Measurements from ENCODE around the gene CTXN2.
A peak's percentile ranks its signal among the peaks of the same experiment; 100 is the strongest.

Gene CTXN2

DNA sequence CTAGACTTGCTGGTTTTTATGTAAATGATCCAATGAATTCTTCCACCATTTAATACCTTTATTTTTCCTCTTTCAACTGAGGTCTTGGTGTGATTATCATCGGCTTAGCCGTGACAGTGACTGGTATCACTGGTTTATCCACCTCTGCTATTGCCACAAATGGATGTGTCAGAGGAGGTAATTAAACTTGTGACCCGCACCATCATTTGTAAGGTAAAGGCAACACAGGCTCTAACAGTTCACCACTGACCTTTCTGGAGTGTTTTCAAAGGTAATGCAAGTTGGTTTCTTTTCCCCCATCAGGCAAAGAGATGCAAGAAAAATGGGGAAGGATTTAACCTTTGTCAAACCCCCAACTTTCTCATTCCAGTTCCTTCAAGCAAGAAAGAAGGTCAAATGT lies 34.3 kb downstream of the CTXN2 start:
- DNase-seq: no peak

DNA sequence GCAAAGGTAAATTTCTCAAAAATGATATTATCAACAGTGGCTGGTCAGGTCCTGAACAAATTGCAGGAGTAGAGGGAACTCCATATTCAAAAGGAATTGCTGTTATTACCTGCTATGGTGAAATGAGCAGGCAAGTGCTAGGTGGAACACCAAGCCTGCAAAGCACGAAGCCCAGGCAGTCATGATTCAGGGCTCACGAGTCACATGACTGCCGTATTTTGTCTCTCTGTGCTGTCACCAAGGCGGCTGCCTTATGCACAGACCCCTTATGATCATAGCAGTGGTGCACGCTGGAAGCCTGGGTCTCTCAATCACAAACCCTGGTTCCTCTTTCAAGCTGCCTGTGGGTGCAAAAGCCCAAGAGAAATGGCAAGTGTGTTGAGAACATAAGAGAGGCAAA lies 39.0 kb downstream of the CTXN2 start:
- DNase-seq: no peak

DNA sequence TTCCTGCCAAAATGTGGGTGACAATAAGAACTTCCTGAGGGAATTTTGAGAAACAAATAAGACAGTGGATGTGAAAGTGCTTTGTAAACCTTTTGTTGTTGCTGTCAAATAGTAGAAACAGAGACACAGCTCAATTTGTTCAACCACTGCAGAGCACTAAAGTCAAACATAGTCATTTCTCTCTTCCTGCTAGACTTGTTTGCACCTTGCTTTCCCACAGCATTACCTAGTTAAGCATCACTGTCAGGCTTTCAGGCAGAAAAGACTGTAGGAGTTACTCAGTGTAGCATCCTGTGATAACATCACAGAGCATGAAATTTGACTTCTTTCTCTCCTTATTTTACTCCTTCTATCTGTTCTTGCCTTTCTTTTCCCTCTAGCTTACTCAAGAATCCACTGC lies 41.8 kb downstream of the CTXN2 start:
- DNase-seq: no peak

DNA sequence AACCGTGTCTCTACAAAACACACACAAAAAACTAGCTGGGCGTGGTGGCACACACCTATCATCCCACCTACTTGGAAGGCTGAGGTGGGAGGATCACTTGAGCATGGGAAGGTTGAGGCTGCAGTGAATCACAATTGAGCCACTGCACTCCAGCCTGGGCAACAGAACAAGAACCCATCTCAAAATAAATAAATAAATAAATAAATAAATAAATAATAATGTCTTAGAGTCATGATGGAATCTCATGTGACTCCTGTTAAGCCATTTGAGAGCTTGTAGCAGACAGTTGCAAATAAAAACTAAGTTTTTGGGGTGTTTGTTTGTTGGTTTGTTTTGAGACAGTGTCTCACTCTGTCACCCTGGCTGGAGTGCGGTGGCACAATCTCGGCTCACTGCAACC lies 47.9 kb downstream of the CTXN2 start:
- DNase-seq: no peak

GRCh38 chr15:48242015-48242414 lies 50.5 kb downstream of the CTXN2 start:
- DNase-seq: no peak

DNA sequence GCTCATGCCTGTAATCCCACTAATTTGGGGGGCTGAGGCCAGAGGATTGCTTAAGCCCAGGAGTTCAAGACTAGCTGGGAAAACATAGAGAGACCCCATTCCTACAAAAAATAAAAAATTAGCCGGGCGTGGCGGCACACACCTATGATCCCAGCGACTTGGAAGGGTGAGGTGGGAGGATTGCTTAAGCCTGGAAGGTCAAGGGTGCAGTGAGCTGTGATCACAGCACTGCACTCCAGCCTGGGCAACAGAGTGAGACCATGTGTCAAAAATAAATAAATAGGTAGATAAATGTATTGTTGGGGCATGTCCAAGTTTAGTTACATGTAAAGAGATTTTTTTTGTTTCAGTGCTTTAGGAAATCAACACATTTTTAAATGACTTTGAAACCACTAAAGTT lies 51.1 kb downstream of the CTXN2 start:
- no peak for DNase-seq

DNA sequence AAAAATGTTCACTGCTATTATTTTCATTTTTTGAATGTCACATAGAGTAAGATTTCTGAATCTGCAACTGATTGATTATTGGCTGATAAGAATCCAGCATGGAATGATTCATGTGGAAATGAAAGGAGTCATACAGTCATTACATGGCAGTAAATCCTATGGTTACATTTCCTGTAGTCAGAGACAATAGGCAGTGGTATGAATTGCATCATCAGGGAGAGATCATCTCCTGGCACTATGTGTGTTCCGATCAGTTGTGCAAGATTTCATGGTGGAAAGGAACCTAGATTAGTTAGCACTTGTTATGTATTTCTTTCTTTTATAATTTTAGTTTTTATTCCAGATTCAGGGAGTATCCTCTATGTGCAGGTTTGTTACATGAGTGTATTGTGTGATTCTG lies 53.5 kb downstream of the CTXN2 start:
- DNase-seq: no peak

- no peak for DNase-seq
Measured at GRCh38 chr15:48248414-48248813, 56.9 kb downstream of the CTXN2 start.

- DNase-seq: peak; percentile 85
Measured at GRCh38 chr15:48250640-48251076, 59.2 kb downstream of the CTXN2 start.

DNA sequence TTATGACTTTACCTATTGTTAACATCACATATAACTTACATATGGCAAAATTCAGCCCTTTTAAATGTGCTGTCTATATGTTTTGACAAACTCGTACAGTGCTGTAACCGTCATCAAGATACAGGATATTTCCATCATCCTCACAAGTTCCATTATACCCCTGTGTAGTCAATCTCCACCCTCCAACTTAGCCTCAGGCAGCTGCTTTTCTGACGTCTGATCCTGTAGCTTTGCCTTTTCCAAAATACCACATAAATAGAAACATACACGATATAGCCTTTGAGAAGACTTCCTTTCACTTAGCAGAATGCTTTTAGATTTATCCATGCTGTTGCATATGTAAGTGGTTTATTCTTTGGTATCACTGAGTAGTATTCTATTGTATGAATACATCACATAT lies 61.7 kb downstream of the CTXN2 start:
- no peak for DNase-seq

All from eye (tissue), 1 donor.